ENCODE data around the gene CCDC78.

- TF ChIP-seq POLR2A (IDR thresholded peaks at IDR 0.05; ENCODE audit: low read length) (no peak), GATA1 (IDR thresholded peaks at IDR 0.05; ENCODE audit: low read depth, low read length) (no peak)
Observed at GRCh38 chr16:678209-678857, 47.9 kb downstream of the CCDC78 start.
